ENCODE data around the gene CASP5.
"Not testable (repeated sequence)": the region's sequence is repeated elsewhere in the genome, so short reads cannot be mapped to it uniquely, and the experiment has no call there.

The CASP5 gene

GRCh38 chr11:105033343-105033742 lies 10.4 kb upstream of the CASP5 start:
- DNase-seq, result no peak

GRCh38 chr11:105032495-105032894 lies 9.5 kb upstream of the CASP5 start:
- DNase-seq, result no peak

- DNase-seq, result no peak
These were observed 4.7 kb upstream of the CASP5 start for GRCh38 chr11:105027678-105028077.

GRCh38 chr11:105024394-105024793 lies 1.4 kb upstream of the CASP5 start:
- DNase-seq, result no peak

- DNase-seq, result no peak
These were observed 441 bp downstream of the CASP5 start for GRCh38 chr11:105022527-105022926.

- no peak for DNase-seq
These were observed 15.5 kb downstream of the CASP5 start for GRCh38 chr11:105007463-105007862.

GRCh38 chr11:105005451-105005845 lies 17.5 kb downstream of the CASP5 start:
- DNase-seq, result no peak

- DNase-seq, result no peak
These were observed 18.9 kb downstream of the CASP5 start for GRCh38 chr11:105004021-105004420.

GRCh38 chr11:105003151-105003550 lies 19.8 kb downstream of the CASP5 start:
- no peak for DNase-seq

GRCh38 chr11:105000797-105001196 lies 22.2 kb downstream of the CASP5 start:
- no peak for DNase-seq

- DNase-seq, result no peak
These were observed 22.8 kb downstream of the CASP5 start for GRCh38 chr11:105000167-105000566.

- DNase-seq, result no peak
These were observed 23.2 kb downstream of the CASP5 start for GRCh38 chr11:104999721-105000120.

- no peak for DNase-seq
These were observed 25.7 kb downstream of the CASP5 start for GRCh38 chr11:104997288-104997687.

GRCh38 chr11:104995001-104995408 lies 28.0 kb downstream of the CASP5 start:
- no peak for DNase-seq

- DNase-seq, result no peak
These were observed 30.2 kb downstream of the CASP5 start for GRCh38 chr11:104992781-104993180.

- no peak for DNase-seq
These were observed 31.0 kb downstream of the CASP5 start for GRCh38 chr11:104991994-104992393.

- no peak for DNase-seq
These were observed 38.2 kb downstream of the CASP5 start for GRCh38 chr11:104984808-104985207.

GRCh38 chr11:104979839-104980238 lies 43.1 kb downstream of the CASP5 start:
- no peak for DNase-seq

GRCh38 chr11:104973616-104974015 lies 49.4 kb downstream of the CASP5 start:
- DNase-seq, result no peak

- not testable (repeated sequence) for DNase-seq
These were observed 50.0 kb downstream of the CASP5 start for GRCh38 chr11:104972924-104973323.

- DNase-seq, result no peak
These were observed 52.2 kb downstream of the CASP5 start for GRCh38 chr11:104970756-104971155.

- DNase-seq, result no peak
These were observed 53.9 kb downstream of the CASP5 start for GRCh38 chr11:104968856-104969776.

GRCh38 chr11:104968355-104968855 lies 54.6 kb downstream of the CASP5 start, which contains the start of gene CASP4:
TSS of gene CASP4 (minus strand) at chr11:104968574. CDS start at chr11:104968525, 49 bp downstream.
- DNase-seq, result no peak

Data from SIG-M5 (cell line).